HG03097 (cell line): ENCODE measurements around the gene SFTPA2.
"Not testable (repeated sequence)": the region's sequence is repeated elsewhere in the genome, so short reads cannot be mapped to it uniquely, and the experiment has no call there.

ENCODE experiments used
- ATAC-seq: cut with Tn5 transposase; IDR thresholded peaks from one replicate; pipeline ENCODE4 v1.9.1; 2021; ENCODE audit not compliant: unreplicated experiment, low FRiP score

Gene SFTPA2

GRCh38 chr10:79561257-79561656 lies 1.1 kb upstream of the SFTPA2 start:
- no peak for ATAC-seq

- no peak for ATAC-seq
Measured at GRCh38 chr10:79559726-79560125, 481 bp downstream of the SFTPA2 start.

- not testable (repeated sequence) for ATAC-seq
Measured at GRCh38 chr10:79556961-79557360, 3.2 kb downstream of the SFTPA2 start.

GRCh38 chr10:79555354-79556309 lies 4.6 kb downstream of the SFTPA2 start:
- no peak for ATAC-seq

GRCh38 chr10:79552143-79552542 lies 8.1 kb downstream of the SFTPA2 start:
- no peak for ATAC-seq

GRCh38 chr10:79547973-79548372 lies 12.2 kb downstream of the SFTPA2 start:
- no peak for ATAC-seq

GRCh38 chr10:79547128-79547527 lies 13.1 kb downstream of the SFTPA2 start:
- not testable (repeated sequence) for ATAC-seq

GRCh38 chr10:79544926-79545659 lies 15.1 kb downstream of the SFTPA2 start:
- not testable (repeated sequence) for ATAC-seq

GRCh38 chr10:79544408-79544807 lies 15.8 kb downstream of the SFTPA2 start:
- ATAC-seq, result not testable (repeated sequence)

- no peak for ATAC-seq
Measured at GRCh38 chr10:79542626-79543025, 17.6 kb downstream of the SFTPA2 start.

- peak; percentile 64 for ATAC-seq
Measured at GRCh38 chr10:79540930-79541329, 19.3 kb downstream of the SFTPA2 start.

- not testable (repeated sequence) for ATAC-seq
Measured at GRCh38 chr10:79538311-79538710, 21.9 kb downstream of the SFTPA2 start.

GRCh38 chr10:79533903-79534175 lies 26.4 kb downstream of the SFTPA2 start:
- ATAC-seq, result not testable (repeated sequence)

- ATAC-seq, result not testable (repeated sequence)
Measured at GRCh38 chr10:79533142-79533902, 26.9 kb downstream of the SFTPA2 start.

GRCh38 chr10:79528261-79528660 lies 31.9 kb downstream of the SFTPA2 start:
- not testable (repeated sequence) for ATAC-seq

GRCh38 chr10:79525049-79525710 lies 35.0 kb downstream of the SFTPA2 start:
- ATAC-seq, result peak; percentile 83

- not testable (repeated sequence) for ATAC-seq
Measured at GRCh38 chr10:79523157-79523853, 36.9 kb downstream of the SFTPA2 start.

- not testable (repeated sequence) for ATAC-seq
Measured at GRCh38 chr10:79522464-79522863, 37.7 kb downstream of the SFTPA2 start.

- not testable (repeated sequence) for ATAC-seq
Measured at GRCh38 chr10:79521751-79522150, 38.5 kb downstream of the SFTPA2 start.

GRCh38 chr10:79517567-79517966 lies 42.6 kb downstream of the SFTPA2 start:
- not testable (repeated sequence) for ATAC-seq
